NCI-H446 (cell line): ENCODE data around the gene IL3RA.

Experiments used
- DNase-seq, 2 experiments: peaks; one replicate each; lab custom pipeline; 2025; lab: John Stamatoyannopoulos, UW

IL3RA gene

GRCh38 chrX:1385253-1386223 lies 49.0 kb downstream of the IL3RA start:
- DNase-seq = no peak

GRCh38 chrX:1386338-1387127 lies 49.9 kb downstream of the IL3RA start:
- DNase-seq = no peak

DNA sequence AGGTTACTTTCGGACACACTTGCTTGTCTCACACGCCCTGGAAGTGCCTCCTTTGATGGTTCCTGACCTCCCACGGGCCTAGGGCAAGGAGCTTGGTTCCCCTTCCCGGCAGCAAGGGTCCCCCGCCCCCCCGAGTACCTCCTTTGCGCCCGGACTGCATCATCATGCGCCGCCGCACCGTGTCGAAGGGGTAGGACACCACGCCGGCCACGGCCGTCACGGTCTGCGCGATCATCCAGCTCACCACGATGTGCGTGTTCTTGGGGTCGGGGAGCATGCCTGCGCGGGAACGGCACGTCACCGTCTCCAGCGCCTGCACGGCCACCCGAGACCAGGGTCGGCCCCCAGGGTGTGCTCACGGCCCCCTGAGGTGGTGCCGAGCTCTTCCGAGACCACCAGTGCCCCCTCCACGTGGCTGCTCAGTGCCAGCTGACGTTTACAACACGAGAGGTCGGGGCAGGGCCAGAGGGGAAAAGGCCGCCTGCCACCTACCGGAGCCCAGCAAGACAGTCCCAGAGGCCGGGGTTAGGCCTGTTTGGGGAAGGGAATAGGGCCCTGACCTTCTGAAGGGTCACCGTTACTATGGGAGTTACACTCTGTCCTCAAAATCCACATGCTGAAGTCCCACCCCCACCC lies 50.7 kb downstream of the IL3RA start:
- no peak for DNase-seq

GRCh38 chrX:1388651-1389050 lies 52.1 kb downstream of the IL3RA start:
- DNase-seq = no peak

- DNase-seq = no peak
Observed at GRCh38 chrX:1389181-1389992, 52.8 kb downstream of the IL3RA start.

- no peak for DNase-seq
Observed at GRCh38 chrX:1389993-1390285, 53.4 kb downstream of the IL3RA start.

GRCh38 chrX:1390621-1391369 lies 54.2 kb downstream of the IL3RA start:
- no peak for DNase-seq

- no peak for DNase-seq
Observed at GRCh38 chrX:1391370-1391706, 54.8 kb downstream of the IL3RA start.

GRCh38 chrX:1391707-1392375 lies 55.3 kb downstream of the IL3RA start, which contains the start of gene SLC25A6:
TSS of gene SLC25A6 (minus strand) at chrX:1392113. CDS start at chrX:1392009, 104 bp downstream.
- DNase-seq = no peak

DNA sequence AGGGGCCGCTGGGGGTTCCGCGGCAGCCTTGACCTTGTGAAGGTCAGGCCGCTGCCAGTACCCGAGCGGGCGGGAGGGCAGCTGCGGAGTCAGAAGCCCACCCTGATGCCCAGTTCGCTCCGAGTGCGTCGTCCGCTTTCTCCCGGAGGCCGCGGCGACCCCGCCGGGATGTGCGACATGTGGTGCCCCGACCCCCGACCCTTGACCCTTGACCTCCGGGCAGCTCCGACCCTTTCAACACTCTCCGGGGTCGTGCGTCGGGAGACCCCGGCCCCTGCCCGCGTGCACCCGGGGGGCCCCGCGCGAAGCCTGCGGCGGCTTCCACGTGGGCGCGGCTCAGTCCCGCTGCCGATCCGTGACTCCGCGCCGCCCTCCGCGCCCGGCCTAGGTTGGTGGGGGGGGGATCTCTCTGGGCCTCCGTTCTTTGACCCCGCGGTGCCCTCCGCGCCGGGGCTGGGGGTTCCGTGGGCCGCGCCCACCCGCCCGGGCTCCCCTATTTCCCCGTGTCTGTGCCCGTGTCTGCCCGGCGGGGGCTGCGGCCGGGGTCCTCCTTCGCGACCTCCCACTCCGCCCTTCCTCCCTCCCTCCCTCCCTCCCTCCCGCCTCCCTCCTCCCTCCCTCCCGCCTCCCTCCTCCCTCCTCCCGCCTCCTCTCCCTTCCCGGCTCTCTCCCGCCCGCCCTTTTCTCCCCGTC lies 55.9 kb downstream of the IL3RA start:
- DNase-seq = no peak

DNA sequence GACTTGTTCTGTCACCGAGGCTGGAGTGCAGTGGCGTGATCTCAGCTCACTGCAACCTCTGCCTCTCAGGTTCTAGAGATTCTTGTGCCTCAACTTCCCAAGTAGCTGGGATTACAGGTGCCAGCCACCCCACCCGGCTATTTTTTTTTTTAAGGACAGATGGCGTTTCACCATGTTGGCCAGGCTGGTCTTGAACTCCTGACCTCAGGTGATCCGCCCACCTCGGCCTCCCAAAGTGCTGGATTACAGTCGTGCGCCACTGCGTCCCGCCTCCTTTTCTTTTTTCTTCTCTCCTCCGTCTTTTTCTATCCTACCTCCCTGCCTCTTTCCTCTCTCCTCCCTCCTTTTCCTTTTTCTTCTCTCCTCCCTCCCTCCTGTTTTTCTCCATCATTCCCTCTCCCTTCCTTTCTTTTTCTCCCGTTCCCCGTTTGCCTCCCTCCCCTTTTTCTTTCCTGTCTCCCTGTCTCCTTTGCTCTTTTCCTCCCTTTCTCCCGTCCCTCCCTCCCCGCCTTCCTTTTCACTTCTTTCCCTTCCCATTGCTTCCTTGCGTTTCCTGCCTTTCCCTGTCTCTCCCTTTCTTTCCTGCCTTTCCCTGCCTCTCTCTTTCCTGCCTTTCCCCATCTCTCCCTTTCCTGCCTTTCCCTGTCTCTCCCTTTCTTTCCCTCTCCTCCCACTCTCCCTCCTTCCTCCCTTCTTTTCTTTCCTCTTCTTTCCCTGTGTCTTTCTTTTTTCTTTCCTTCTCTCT lies 57.5 kb downstream of the IL3RA start:
- no peak for DNase-seq

- DNase-seq = no peak
Observed at GRCh38 chrX:1394731-1395501, 58.3 kb downstream of the IL3RA start.

- DNase-seq = no peak
Observed at GRCh38 chrX:1395646-1396216, 59.1 kb downstream of the IL3RA start.

DNA sequence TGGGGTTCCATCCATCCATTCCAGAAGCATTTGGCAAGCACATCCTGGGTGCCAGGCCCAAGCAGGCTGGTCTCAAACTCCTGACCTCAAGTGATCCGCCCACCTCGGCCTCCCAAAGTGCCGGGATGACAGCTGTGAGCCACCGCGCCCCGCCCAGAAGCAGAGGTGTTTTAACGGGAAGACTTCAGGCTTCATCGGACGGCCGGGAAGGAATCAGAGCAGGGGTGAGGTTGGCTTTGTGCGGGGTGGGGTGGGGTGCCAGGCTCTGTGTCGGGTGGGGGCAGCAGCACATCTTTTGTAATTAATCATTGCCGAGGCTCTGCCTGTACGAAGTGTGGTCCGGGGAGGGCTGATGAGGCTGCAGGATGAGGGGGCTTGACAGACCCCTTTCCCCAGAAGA lies 60.4 kb downstream of the IL3RA start:
- no peak for DNase-seq

DNA sequence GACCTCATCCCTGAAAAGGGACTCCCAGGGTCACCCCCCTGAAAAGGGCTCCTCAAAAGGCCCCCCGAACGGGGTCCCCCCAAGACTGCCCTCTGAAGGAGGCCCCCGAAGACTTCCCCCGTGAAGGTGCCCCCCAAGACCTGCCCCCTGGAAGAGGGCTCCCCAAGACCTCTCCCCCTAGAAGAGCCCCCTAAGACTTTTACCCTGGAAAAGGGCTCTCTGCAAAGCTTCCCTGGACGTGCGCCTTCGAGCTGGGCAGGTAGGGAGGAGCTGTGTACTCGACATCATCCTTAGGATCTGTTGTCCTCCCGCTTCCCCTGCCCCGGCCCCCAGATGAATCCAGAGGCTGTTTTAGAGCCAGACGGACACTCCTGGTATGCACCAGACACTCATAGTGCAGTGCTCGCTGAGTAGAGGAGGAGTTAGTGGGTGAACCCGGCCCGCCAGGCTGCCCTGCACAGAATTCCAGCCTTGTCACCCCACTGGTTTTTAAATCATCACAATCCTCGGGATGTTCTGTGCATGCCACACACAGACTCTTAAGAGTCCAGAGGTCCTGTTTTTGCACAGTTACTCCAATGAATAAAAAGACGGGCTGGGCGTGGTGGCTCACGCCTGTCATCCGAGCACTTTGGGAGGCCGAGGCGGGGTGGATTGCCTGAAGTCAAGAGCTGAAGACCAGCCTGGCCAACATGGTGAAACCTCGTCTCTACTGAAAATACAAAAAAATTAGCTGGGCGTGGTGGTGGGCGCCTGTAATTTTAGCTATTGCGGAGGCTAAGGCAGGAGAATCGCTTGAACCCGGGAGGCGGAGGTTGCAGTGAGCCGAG lies 61.1 kb downstream of the IL3RA start:
- DNase-seq = no peak

- no peak for DNase-seq
Observed at GRCh38 chrX:1398431-1399340, 62.1 kb downstream of the IL3RA start.
